COR-L47 (cell line): ENCODE measurements around the gene IFNA1.
"Not testable (repeated sequence)": the region's sequence is repeated elsewhere in the genome, so short reads cannot be mapped to it uniquely, and the experiment has no call there.

Experiments
- DNase-seq: peaks from one replicate; lab custom pipeline; 2025; lab: John Stamatoyannopoulos, UW

Gene IFNA1

DNA sequence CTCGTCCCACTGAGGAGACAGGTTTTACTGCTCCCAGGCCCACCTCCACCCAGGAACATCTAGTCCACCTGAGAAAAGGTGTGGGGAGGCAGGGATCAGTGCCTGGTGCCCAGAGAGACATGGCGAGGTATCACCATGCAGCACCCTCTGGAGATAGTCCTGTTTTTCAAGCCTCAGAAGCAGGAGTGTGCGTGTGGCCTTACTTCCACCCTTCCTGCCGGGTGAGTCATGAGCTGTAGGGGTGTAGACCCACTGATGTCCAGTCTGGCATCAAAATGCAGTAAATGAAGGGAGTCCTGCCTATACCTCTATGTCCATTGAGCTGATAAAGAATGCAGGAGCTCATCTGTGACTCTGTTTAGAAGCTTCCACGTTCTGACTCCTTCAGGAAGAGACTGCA is 9.1 kb downstream of the IFNA1 start:
- not testable (repeated sequence) for DNase-seq

- DNase-seq, result no peak
Measured at GRCh38 chr9:21450733-21451394, 10.6 kb downstream of the IFNA1 start.

- no peak for DNase-seq
Measured at GRCh38 chr9:21452681-21453080, 12.4 kb downstream of the IFNA1 start.

GRCh38 chr9:21454149-21454548 is 13.9 kb downstream of the IFNA1 start:
- DNase-seq, result no peak

GRCh38 chr9:21455320-21455719 is 15.1 kb downstream of the IFNA1 start:
- peak; percentile 5 for DNase-seq

GRCh38 chr9:21461377-21461776 is 21.1 kb downstream of the IFNA1 start:
- no peak for DNase-seq

- no peak for DNase-seq
Measured at GRCh38 chr9:21465138-21465537, 24.9 kb downstream of the IFNA1 start.

DNA sequence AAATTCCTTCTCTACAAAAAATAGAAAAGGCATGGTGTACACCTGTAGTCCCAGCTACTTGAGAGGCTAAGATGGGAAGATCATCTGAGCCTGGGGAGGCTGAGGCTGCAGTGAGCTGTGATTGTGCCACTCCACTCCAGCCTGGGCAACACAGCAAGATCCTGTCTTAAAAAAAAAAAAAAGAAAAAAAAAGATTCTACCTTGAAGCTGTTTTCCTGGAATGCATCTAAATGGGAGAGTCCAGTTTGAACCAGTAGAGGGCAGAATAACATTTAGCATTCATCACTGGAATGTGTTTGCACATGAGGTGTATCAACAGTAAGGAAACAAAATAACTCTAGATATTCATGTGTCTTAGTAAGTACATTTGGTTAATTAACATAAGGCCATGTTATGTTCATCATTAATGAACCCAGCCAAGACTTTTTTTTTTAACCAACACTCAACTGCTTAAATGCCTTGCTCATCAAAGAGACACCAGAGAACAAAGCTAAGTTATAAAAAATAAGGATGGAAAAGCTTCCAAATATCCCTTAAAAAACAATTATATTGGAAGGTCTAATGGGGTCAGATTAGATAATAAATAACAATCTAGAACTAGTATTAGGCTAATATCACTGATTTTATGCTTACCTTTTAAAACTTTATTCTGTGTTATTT is 25.8 kb downstream of the IFNA1 start:
- DNase-seq, result peak; percentile 6

DNA sequence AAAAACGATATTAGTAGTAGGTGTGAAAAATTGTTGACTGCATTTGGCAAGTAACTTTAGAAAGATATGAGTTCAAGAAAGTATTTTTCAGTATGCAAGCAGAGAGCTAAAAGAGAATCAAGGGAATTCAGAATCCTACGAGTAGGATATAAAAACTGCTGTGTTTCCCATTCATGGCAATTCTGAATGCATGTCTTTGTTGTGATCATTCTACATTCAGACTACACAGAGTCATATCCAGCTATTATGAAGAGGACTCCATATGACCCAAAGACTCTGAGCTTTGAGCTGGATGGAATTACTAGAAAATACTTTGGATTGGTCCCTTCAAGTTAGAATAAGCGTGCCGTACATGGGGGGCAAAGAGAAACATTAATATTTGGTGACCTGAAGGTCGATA is 29.9 kb downstream of the IFNA1 start:
- no peak for DNase-seq

- no peak for DNase-seq
Measured at GRCh38 chr9:21473236-21473635, 33.0 kb downstream of the IFNA1 start.

DNA sequence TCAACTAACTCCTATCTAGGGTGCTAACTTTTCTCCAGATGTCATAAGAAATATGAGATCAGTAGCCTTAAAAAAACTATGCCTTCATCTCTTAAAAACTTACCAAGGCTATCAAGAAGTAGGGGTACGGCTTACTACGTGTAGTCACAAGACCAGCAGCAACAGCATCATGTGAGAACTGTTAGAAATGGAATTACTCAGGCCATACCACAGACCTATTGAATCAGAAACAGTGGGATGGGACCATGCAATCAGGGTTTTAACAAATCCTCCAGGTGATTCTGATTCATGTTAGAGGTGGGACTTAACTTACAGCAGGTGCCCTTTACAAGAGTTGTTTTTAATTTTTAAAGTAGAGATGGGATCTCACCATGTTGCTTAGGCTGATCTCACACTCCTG is 37.2 kb downstream of the IFNA1 start:
- DNase-seq, result no peak

GRCh38 chr9:21479152-21479702 is 39.0 kb downstream of the IFNA1 start:
- DNase-seq, result no peak

DNA sequence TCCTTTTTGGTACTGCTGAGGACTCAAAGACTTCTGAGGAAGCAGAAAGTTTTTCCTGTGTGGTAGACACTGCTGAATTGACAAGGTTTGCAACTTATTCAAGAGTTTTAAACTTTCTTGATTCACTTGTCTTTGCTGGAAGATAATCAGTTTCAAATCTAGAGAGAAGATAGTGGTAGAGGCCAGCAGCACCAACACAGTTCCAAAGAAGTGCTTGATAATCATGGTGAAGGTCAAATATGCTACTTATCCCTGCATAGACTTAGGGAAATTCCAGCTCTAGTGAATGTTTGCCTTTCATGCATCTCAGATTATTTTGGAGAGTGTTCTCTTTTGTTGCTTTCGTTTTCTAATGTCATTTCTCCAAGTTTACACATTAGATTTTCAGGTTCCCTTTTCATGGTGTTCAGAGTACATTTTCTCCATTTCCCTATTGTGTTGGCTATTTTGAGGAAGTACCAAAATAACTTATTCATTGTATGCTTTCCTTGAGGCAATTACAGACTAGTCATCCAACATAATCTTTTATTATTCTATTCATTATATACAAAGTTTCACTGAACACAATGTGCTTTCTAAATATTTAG is 41.3 kb downstream of the IFNA1 start:
- no peak for DNase-seq

DNA sequence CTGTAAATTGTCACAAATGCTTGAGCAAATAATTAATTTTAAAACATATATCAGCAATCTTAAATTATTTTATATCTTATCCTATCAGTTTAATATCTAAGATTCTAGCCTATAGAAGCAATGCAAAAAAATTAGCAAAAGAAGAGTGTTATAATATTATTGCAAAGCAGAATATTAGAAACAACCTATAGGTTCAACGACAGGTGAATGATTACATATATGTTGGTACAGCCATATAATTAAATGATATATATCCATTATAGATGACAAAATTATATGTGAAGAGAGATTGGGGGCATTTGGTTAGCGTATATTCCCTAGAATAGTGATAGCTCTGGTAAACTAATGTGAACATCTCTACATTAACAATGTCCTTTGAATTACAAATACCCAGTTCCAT is 42.0 kb downstream of the IFNA1 start, which contains the start of gene IFNE:
Gene IFNE, minus strand, starts transcription at position 101 of the 400 bp plus-strand sequence. CDS start 619 bp downstream, outside the sequence.
- no peak for DNase-seq
